HepG2 (cell line): ENCODE measurements around the gene TPRN. TPM values are rescaled to one million over a fixed set of nuclear protein-coding genes. Genes with fewer than 3 reads are reported as not detected.

ENCODE experiments used
- ATAC-seq: fragments of 200-7000 bp; cut with Tn5 transposase; 3 replicates; pipeline ENCODE4 v1.9.1; 2020; ENCODE audit warnings: mild to moderate bottlenecking, moderate library complexity
- BruUV-seq: library from RNA; stranded (reverse); fragments of 400-500 nt; replicated peaks from 2 replicates; lab custom pipeline; 2021; lab: Mats Ljungman, UMichigan
- CTCF ChIA-PET: fragments of 300-600 bp; formaldehyde crosslinking; extraction: SDS; loops from one replicate; lab custom pipeline; 2021; ENCODE audit warnings: low total read pairs, inconsistent platforms, low intra/inter-chr PET ratio; lab: Yijun Ruan, JAX
- POLR2A ChIA-PET: fragments of 350-600 bp; sonication (Branson Sonifier 250); formaldehyde crosslinking; loops from one replicate; lab custom pipeline; 2020; ENCODE audit warnings: antibody characterized with exemption, inconsistent platforms; lab: Yijun Ruan, JAX
- DNase-seq: peaks from one replicate; pipeline ENCODE4 v3.0.0-alpha.2; 2015; ENCODE audit warnings: low spot score
- FAIRE-seq: peaks from 3 replicates; lab custom pipeline; 2011; peaks lifted over from hg19 to GRCh38; lab: Jason Lieb, UNC
- H2AFZ ChIP-seq: one replicate; pipeline ENCODE4 v1.6.1; 2011; ENCODE audit warnings: low read length, inconsistent platforms
- H3K27ac ChIP-seq: fragments of 300-600 bp; 3 replicates; pipeline ENCODE4 v1.8.0; 2011; ENCODE audit warnings: mixed run types, mild to moderate bottlenecking, mixed read lengths, low read length, inconsistent platforms; ENCODE audit not compliant: insufficient read depth; ENCODE audit errors: extremely low read length
- H3K27me3 ChIP-seq, 2 experiments: fragments of 200-600 bp in 1 of 2; 2 replicates in 1 of 2; 3 replicates in 1 of 2; pipeline versions ENCODE4 v1.6.0 to v1.8.0; 2011; ENCODE audit warnings: low read length in 2 of 2, mild to moderate bottlenecking in 2 of 2, moderate library complexity in 2 of 2, inconsistent platforms in 1 of 2; ENCODE audit not compliant: insufficient read depth in 2 of 2, control insufficient read depth in 1 of 2
- H3K36me3 ChIP-seq, 2 experiments: fragments of 200-600 bp in 1 of 2; replicated peaks in 1 of 2; 2 replicates in 1 of 2; 3 replicates in 1 of 2; pipeline versions ENCODE4 v1.5.1 to v1.8.0; 2011; ENCODE audit warnings: low read length in 2 of 2, inconsistent platforms in 1 of 2; ENCODE audit not compliant: insufficient read depth in 2 of 2, control insufficient read depth in 1 of 2
- H3K4me1 ChIP-seq: 2 replicates; pipeline ENCODE4 v1.5.1; 2012; ENCODE audit warnings: low read length, inconsistent platforms; ENCODE audit not compliant: insufficient read depth
- H3K4me2 ChIP-seq: 2 replicates; pipeline ENCODE4 v1.6.0; 2011; ENCODE audit warnings: low read depth, low read length, inconsistent platforms
- H3K4me3 ChIP-seq, 3 experiments: fragments of 200-600 bp in 1 of 3; sonication (generic), shearing (Covaris generic) in 1 of 3; replicated peaks in 1 of 3; 2 replicates each; pipeline ENCODE4 v1.5.1; 2011 to 2016; ENCODE audit warnings: low read length in 3 of 3, inconsistent platforms in 2 of 3, low read depth in 2 of 3, mild to moderate bottlenecking in 2 of 3, control low read depth in 1 of 3, mixed read lengths in 1 of 3; ENCODE audit not compliant: insufficient read depth in 1 of 3
- H3K79me2 ChIP-seq: one replicate; pipeline ENCODE4 v1.6.1; 2011; ENCODE audit warnings: low read length, inconsistent platforms; ENCODE audit not compliant: insufficient read depth
- H3K9ac ChIP-seq: 2 replicates; pipeline ENCODE4 v1.6.0; 2011; ENCODE audit warnings: mild to moderate bottlenecking, low read depth, low read length, inconsistent platforms; ENCODE audit not compliant: insufficient read depth
- H3K9me3 ChIP-seq: 2 replicates; pipeline ENCODE4 v1.5.1; 2012; ENCODE audit warnings: mild to moderate bottlenecking, low read length
- H4K20me1 ChIP-seq: 2 replicates; pipeline ENCODE4 v1.6.0; 2011; ENCODE audit warnings: inconsistent platforms, mild to moderate bottlenecking, low read length, moderate library complexity; ENCODE audit not compliant: insufficient read depth
- AGO1 ChIP-seq: fragments of 200-400 bp; formaldehyde crosslinking; IDR thresholded peaks from 2 replicates; pipeline ENCODE4 v1.6.1; 2017; ENCODE audit warnings: mild to moderate bottlenecking, low read depth, low read length, moderate library complexity; ENCODE audit not compliant: poor library complexity, severe bottlenecking
- AGO2 ChIP-seq: fragments of 200-400 bp; formaldehyde crosslinking; optimal IDR thresholded peaks from 2 replicates; pipeline ENCODE3; 2017; ENCODE audit warnings: mild to moderate bottlenecking, low read depth, low read length, moderate library complexity
- CCAR2 ChIP-seq: fragments of 200-400 bp; formaldehyde crosslinking; optimal IDR thresholded peaks from 2 replicates; pipeline ENCODE3; 2018; ENCODE audit warnings: low read depth, mild to moderate bottlenecking, low read length, moderate library complexity
- FOXJ3 ChIP-seq: sonication (generic); formaldehyde crosslinking; IDR thresholded peaks from 2 replicates; pipeline ENCODE4 v1.4.0; 2020; ENCODE audit warnings: missing genetic modification reagents, mild to moderate bottlenecking, borderline replicate concordance
- MED13 ChIP-seq: sonication (generic); formaldehyde crosslinking; IDR thresholded peaks from 2 replicates; pipeline ENCODE4 v1.5.0; 2020; ENCODE audit warnings: missing genetic modification reagents
- MTA1 ChIP-seq: sonication (generic); formaldehyde crosslinking; IDR thresholded peaks from 2 replicates; pipeline ENCODE4 v1.4.0; 2020; ENCODE audit warnings: missing genetic modification reagents, mild to moderate bottlenecking, borderline replicate concordance
- PCBP1 ChIP-seq: fragments of 200-400 bp; formaldehyde crosslinking; IDR thresholded peaks from 2 replicates; pipeline ENCODE4 v1.6.1; 2017; ENCODE audit warnings: mild to moderate bottlenecking, low read depth, low read length, borderline replicate concordance
- REL ChIP-seq: sonication (generic); formaldehyde crosslinking; conservative IDR thresholded peaks from 2 replicates; pipeline ENCODE4 v1.8.0; 2022; ENCODE audit warnings: mild to moderate bottlenecking, missing genetic modification reagents, moderate library complexity
- TCF7 ChIP-seq: sonication (generic); IDR thresholded peaks from 2 replicates; pipeline ENCODE4 v1.6.1; 2016; ENCODE audit warnings: antibody characterized with exemption, low read depth
- XRCC5 ChIP-seq: fragments of 200-400 bp; formaldehyde crosslinking; optimal IDR thresholded peaks from 2 replicates; pipeline ENCODE3; 2017; ENCODE audit warnings: mild to moderate bottlenecking, low read length
- ZBTB38 ChIP-seq: sonication (generic); formaldehyde crosslinking; IDR thresholded peaks from 2 replicates; pipeline ENCODE4 v1.5.1; 2020; ENCODE audit warnings: mild to moderate bottlenecking, missing genetic modification reagents
- ZC3H4 ChIP-seq: sonication (generic); formaldehyde crosslinking; IDR thresholded peaks from 2 replicates; pipeline ENCODE4 v1.4.0; 2020; ENCODE audit warnings: missing genetic modification reagents, borderline replicate concordance
- ZNF253 ChIP-seq: sonication (generic); formaldehyde crosslinking; IDR thresholded peaks from 2 replicates; pipeline ENCODE4 v1.8.0; 2022; ENCODE audit warnings: mild to moderate bottlenecking, missing genetic modification reagents, borderline replicate concordance
- ZNF274 ChIP-seq: sonication (generic); formaldehyde crosslinking; IDR thresholded peaks from 2 replicates; pipeline ENCODE4 v1.5.1; 2020; ENCODE audit warnings: mild to moderate bottlenecking, missing genetic modification reagents
- ZNF749 ChIP-seq: sonication (generic); formaldehyde crosslinking; IDR thresholded peaks from 2 replicates; pipeline ENCODE4 v1.8.0; 2022; ENCODE audit warnings: mild to moderate bottlenecking, missing genetic modification reagents, moderate library complexity, borderline replicate concordance
- ZNF878 ChIP-seq: sonication (generic); formaldehyde crosslinking; IDR thresholded peaks from 2 replicates; pipeline ENCODE4 v1.8.1; 2023; ENCODE audit warnings: mild to moderate bottlenecking, missing genetic modification reagents, moderate library complexity
- WGBS: methylation state at CpG from one replicate; pipeline ENCODE4 v1.1.6; 2017; ENCODE audit warnings: low lambda C conversion rate; 5-methylcytosine and 5-hydroxymethylcytosine counted together
- in situ Hi-C: cut with HindIII; loops from 2 replicates; pipeline ENCODE4 v1.10.0; 2017; ENCODE audit warnings: low pct_unique_long_range_greater_than_20kb; ENCODE audit not compliant: extremely low pct_ligation_motif_present
- intact Hi-C: fragments of 100-400 bp; cut with micrococcal nuclease; formaldehyde crosslinking; loops from one replicate; pipeline ENCODE4 v1.10.0; 2022; ENCODE audit not compliant: unreplicated experiment
- polyA plus RNA-seq, 8 experiments: library from polyadenylated mRNA; depleted of rRNA in 3 of 8; stranded (reverse) in 7 of 8; unstranded in 1 of 8; fragments of >200 nt; fragmentation: Illumina TruSeq in 4 of 8; extraction: Trizol in 4 of 8; gene quantifications; 2 replicates each; pipeline versions ENCODE4 v1.2.1 to v1.2.3, GENCODE V29; 2011 to 2016; ENCODE audit warnings: low read depth in 4 of 8, missing spikeins in 1 of 8, mixed read lengths in 1 of 8; ENCODE audit not compliant: insufficient read depth in 1 of 8
- total RNA-seq, 5 experiments: library from RNA; depleted of rRNA; stranded (reverse); fragments of >200 nt; fragmentation: Illumina TruSeq; extraction: Trizol; gene quantifications; 2 replicates each; pipeline ENCODE4 v1.2.3, GENCODE V29; 2016; ENCODE audit warnings: low read depth in 1 of 5
- TF ChIP-seq, protein P1 (sequence below), 2 experiments: fragments of 450-650 bp in 1 of 2; sonication (generic) in 1 of 2; formaldehyde crosslinking; IDR thresholded peaks; 2 replicates each; pipeline versions ENCODE4 v1.5.0 to v1.8.0; 2020 to 2022; ENCODE audit warnings: mild to moderate bottlenecking in 1 of 2, missing genetic modification reagents in 1 of 2
- TF ChIP-seq, protein P2 (sequence below): sonication (generic); formaldehyde crosslinking; IDR thresholded peaks from 2 replicates; pipeline ENCODE4 v1.5.0; 2020; ENCODE audit warnings: missing genetic modification reagents
- TF ChIP-seq, protein P3 (sequence below): sonication (generic); formaldehyde crosslinking; conservative IDR thresholded peaks from 2 replicates; pipeline ENCODE4 v1.8.0; 2022; ENCODE audit warnings: low read depth, missing genetic modification reagents

TPRN gene
- total and polyA plus RNA-seq, 2 of the 13 experiments (the other 11 are each of a cell fraction or from before 2014, with no cell fraction given) = 10.1 to 19.2 TPM

DNA sequence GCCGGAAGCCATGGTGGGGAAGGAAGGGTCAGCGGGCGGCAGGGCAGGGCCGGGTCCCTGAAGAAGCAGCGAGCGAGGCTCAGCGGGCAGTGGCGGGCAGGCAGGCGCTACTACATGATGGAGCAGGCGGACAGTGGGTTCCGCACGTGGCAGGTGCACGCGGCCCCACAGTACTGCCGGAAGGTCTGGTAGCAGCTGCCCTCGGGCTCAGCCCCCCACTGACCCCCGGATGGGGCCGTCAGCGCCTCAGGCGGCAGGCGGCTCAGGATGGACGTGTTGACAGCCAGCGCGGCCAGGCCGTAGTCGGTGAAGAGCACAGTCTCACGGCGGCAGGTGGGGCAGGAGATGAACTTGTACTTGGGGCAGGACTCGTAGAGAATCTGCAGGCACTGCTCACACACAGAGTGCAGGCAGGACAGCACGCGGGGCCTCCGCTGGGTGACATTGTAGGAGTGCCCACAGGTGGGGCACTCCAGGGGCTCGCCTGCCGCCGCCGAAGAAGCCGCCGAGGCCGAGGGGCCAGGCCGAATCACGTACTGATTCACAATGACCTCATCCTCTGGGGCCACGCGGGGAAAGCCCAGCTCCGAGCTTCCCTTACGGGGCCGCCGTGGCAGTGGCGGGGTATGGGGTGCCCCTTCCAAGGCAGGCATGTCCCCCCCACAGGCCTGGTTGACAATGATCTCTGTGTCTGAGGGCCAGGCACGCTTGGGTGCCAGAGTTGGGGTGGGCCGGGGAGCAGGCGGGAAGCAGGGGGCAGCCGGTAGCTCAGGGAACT is 20.0 kb upstream of the TPRN start:
- no peaks in the 10 kb centered on the region for H3K9me3 ChIP-seq
- H3K4me1 ChIP-seq = peaks cover 52% of the 10 kb centered on the region
- H3K79me2 ChIP-seq = peaks cover 3% of the 10 kb centered on the region
- ChIA-PET CTCF (no interaction called here), POLR2A (interaction anchor here (0.6 to 13.4 kb wide), 6 partner anchors 16 to 93 kb away, joined by 3 to 225 read pairs (median 14); partner anchors contain the start of genes NDOR1, TMEM203 and TPRN)
- intact Hi-C loops (no loop called here), in situ Hi-C loops (no loop called here)
- 94% methylated on average over 32 of the region's 52 CpGs for WGBS
- H3K36me3 ChIP-seq = no peaks in the 10 kb centered on the region
- FAIRE-seq = no peak
- H3K27me3 ChIP-seq = no peaks in the 10 kb centered on the region; a peak in 1 of 5 replicates
- H3K27ac ChIP-seq = no peak overlapping the region
- no peak overlapping the region; a peak in 2 of 6 replicates for H3K4me3 ChIP-seq
- no peak overlapping the region for H3K4me2 ChIP-seq
- BruUV-seq = TSS peak; percentile 63
- peaks cover 4% of the 10 kb centered on the region; the same call in 1 of the 2 replicates for H4K20me1 ChIP-seq
- H2AFZ ChIP-seq = no peak overlapping the region
- no peak overlapping the region for H3K9ac ChIP-seq
- DNase-seq = no peak
- no peak for ATAC-seq
- TF ChIP-seq ZBTB38 (CRISPR knock-in tag) (peak; percentile 84), MTA1 (CRISPR knock-in tag) (0 out of 2 replicates have a peak, but pooled peaks have one; percentile 23), XRCC5 (no peak), MED13 (CRISPR knock-in tag) (no peak), ZNF274 (CRISPR knock-in tag) (no peak), AGO1 (peak; percentile 68), CCAR2 (no peak), ZNF749 (no peak), FOXJ3 (no peak), ZNF878 (CRISPR knock-in tag) (no peak), ZNF253 (CRISPR knock-in tag) (no peak), AGO2 (peak; percentile 54), ZC3H4 (CRISPR knock-in tag) (no peak), PCBP1 (0 out of 2 replicates have a peak, but pooled peaks have one; percentile 24), TCF7 (no peak), REL (no peak)
- TF ChIP-seq, protein P1, sequence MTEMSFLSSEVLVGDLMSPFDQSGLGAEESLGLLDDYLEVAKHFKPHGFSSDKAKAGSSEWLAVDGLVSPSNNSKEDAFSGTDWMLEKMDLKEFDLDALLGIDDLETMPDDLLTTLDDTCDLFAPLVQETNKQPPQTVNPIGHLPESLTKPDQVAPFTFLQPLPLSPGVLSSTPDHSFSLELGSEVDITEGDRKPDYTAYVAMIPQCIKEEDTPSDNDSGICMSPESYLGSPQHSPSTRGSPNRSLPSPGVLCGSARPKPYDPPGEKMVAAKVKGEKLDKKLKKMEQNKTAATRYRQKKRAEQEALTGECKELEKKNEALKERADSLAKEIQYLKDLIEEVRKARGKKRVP (CRISPR knock-in tag; IDR thresholded peaks at IDR 0.05) = no peak
- TF ChIP-seq, protein P2, sequence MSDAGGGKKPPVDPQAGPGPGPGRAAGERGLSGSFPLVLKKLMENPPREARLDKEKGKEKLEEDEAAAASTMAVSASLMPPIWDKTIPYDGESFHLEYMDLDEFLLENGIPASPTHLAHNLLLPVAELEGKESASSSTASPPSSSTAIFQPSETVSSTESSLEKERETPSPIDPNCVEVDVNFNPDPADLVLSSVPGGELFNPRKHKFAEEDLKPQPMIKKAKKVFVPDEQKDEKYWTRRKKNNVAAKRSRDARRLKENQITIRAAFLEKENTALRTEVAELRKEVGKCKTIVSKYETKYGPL = no peak
- TF ChIP-seq, protein P3, sequence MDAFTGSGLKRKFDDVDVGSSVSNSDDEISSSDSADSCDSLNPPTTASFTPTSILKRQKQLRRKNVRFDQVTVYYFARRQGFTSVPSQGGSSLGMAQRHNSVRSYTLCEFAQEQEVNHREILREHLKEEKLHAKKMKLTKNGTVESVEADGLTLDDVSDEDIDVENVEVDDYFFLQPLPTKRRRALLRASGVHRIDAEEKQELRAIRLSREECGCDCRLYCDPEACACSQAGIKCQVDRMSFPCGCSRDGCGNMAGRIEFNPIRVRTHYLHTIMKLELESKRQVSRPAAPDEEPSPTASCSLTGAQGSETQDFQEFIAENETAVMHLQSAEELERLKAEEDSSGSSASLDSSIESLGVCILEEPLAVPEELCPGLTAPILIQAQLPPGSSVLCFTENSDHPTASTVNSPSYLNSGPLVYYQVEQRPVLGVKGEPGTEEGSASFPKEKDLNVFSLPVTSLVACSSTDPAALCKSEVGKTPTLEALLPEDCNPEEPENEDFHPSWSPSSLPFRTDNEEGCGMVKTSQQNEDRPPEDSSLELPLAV (CRISPR knock-in tag) = no peak
